Measurements from ENCODE around the gene P3R3URF. TPM values are rescaled to one million over a fixed set of nuclear protein-coding genes. Genes with fewer than 3 reads are reported as not detected.

The P3R3URF gene
- total and polyA plus RNA-seq, 4 donors: not detected

DNA sequence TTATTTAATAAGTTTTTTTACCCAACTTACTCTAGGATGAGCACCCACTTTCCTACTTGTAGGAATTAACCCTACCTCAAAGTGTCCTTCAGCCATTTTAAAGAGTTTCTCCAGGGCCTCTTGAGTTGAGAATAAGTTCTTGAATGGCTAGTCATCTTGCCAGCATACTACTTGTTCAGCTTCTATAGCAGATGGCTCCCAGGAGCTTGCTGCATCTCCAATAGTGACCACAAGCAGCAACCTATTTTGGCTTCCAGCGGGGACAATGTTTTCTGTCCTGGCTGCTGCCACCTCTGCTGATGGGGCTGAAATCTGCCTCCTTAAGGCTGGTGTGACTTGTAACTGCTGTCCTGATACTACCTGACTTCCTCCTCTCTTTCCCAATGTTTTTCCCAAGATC is 23.1 kb downstream of the P3R3URF start:
- no peak overlapping the region for H3K9ac ChIP-seq (ENCODE audit: low read depth in 1 of 2, low read length in 2 of 2)
- 92% methylated on average over 1 of the region's 1 CpG for whole genome bisulfite sequencing
- H3K4me1 ChIP-seq (ENCODE audit: control insufficient read depth in 4 of 4, insufficient read depth in 4 of 4, low read length in 3 of 4): no peaks in the 10 kb centered on the region
- TF ChIP-seq HNF4A (conservative IDR thresholded peaks at IDR 0.05) (no peak), YY1 (IDR thresholded peaks at IDR 0.05) (no peak), JUND (IDR thresholded peaks at IDR 0.05) (no peak), REST (IDR thresholded peaks at IDR 0.05) (no peak), RXRA (IDR thresholded peaks at IDR 0.05) (no peak)
- no peak overlapping the region for H3K27ac ChIP-seq (ENCODE audit: low read depth in 1 of 2, low read length in 2 of 2)
- H3K9me3 ChIP-seq (ENCODE audit: control insufficient read depth in 4 of 4, low read length in 3 of 4): no peaks in the 10 kb centered on the region
- DNase-seq (ENCODE audit: low spot score): no peak
- no peaks in the 10 kb centered on the region for H3K36me3 ChIP-seq (ENCODE audit: control insufficient read depth in 4 of 4, insufficient read depth in 3 of 4, low read depth in 1 of 4, low read length in 3 of 4)
- H3K4me3 ChIP-seq (ENCODE audit: low read depth in 1 of 3, low read length in 3 of 3): no peak overlapping the region
- no peaks in the 10 kb centered on the region for H3K27me3 ChIP-seq (ENCODE audit: control insufficient read depth in 4 of 4, insufficient read depth in 4 of 4, low read length in 3 of 4)

DNA sequence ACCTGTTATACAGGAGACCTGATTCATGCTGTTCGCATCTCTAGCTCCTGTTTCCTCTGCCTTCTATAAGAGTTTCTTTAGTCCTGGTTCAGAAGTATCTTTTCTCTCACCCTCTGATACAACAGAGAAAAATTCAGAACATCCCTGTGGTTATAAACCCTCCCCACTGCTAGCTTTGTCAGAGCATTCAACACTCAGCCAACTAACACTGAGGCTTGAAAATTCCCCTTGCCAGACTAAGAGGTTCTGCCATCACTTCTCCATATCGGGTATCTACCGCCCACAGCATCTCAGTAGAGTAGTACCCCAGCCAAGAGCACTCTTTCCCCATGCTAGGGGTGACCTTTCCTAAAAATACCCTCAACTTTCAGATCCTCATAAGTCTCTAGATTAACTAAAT is 24.3 kb downstream of the P3R3URF start:
- Histone ChIP-seq H3K36me3 (ENCODE audit: control insufficient read depth in 4 of 4, insufficient read depth in 3 of 4, low read depth in 1 of 4, low read length in 3 of 4) (no peaks in the 10 kb centered on the region), H3K27me3 (ENCODE audit: control insufficient read depth in 4 of 4, insufficient read depth in 4 of 4, low read length in 3 of 4) (no peaks in the 10 kb centered on the region), H3K4me1 (ENCODE audit: control insufficient read depth in 4 of 4, insufficient read depth in 4 of 4, low read length in 3 of 4) (no peaks in the 10 kb centered on the region), H3K9ac (ENCODE audit: low read depth in 1 of 2, low read length in 2 of 2) (no peak overlapping the region), H3K27ac (ENCODE audit: low read depth in 1 of 2, low read length in 2 of 2) (no peak overlapping the region), H3K4me3 (ENCODE audit: low read depth in 1 of 3, low read length in 3 of 3) (no peak overlapping the region), H3K9me3 (ENCODE audit: control insufficient read depth in 4 of 4, low read length in 3 of 4) (no peaks in the 10 kb centered on the region)
- WGBS: 96% methylated on average over 3 of the region's 3 CpGs
- no peak for DNase-seq (ENCODE audit: low spot score)
- no peak for TF ChIP-seq RXRA (IDR thresholded peaks at IDR 0.05)
- no peak for TF ChIP-seq TAF1 (conservative IDR thresholded peaks at IDR 0.05)
- TF ChIP-seq GABPA (IDR thresholded peaks at IDR 0.05 in 1 of 2, conservative IDR thresholded peaks at IDR 0.05 in 1 of 2): no peak
- TF ChIP-seq RAD21 (IDR thresholded peaks at IDR 0.05): no peak
- no peak for TF ChIP-seq HNF4A (conservative IDR thresholded peaks at IDR 0.05)
- no peak for TF ChIP-seq JUND (IDR thresholded peaks at IDR 0.05)
- TF ChIP-seq FOXA2 (IDR thresholded peaks at IDR 0.05): no peak
- TF ChIP-seq REST (IDR thresholded peaks at IDR 0.05): no peak
- TF ChIP-seq YY1 (IDR thresholded peaks at IDR 0.05): no peak
- no peak for TF ChIP-seq ATF3 (IDR thresholded peaks at IDR 0.05)
- TF ChIP-seq FOXA1 (IDR thresholded peaks at IDR 0.05): no peak
- no peak for TF ChIP-seq NR2F2 (IDR thresholded peaks at IDR 0.05)
- TF ChIP-seq SP1 (IDR thresholded peaks at IDR 0.05): no peak
- no peak for TF ChIP-seq EGR1 (IDR thresholded peaks at IDR 0.05; ENCODE audit: low read depth in 2 of 2)
- TF ChIP-seq HNF4G (IDR thresholded peaks at IDR 0.05): no peak
- TF ChIP-seq ZBTB33 (IDR thresholded peaks at IDR 0.05): no peak
- no peak for TF ChIP-seq MAX (IDR thresholded peaks at IDR 0.05)
